ENCODE data around the gene PRKAR2A. TPM values are rescaled to one million over a fixed set of nuclear protein-coding genes. Genes with fewer than 3 reads are reported as not detected.
"Not testable (repeated sequence)": the region's sequence is repeated elsewhere in the genome, so short reads cannot be mapped to it uniquely, and the experiment has no call there.

The PRKAR2A gene
- total RNA-seq, 2 donors from 2014 or later = 38.9 to 41.2 TPM

GRCh38 chr3:48733752-48734518 is 113.7 kb downstream of the PRKAR2A start:
- not testable (repeated sequence) for H3K27ac ChIP-seq (ENCODE audit: low read depth, low read length); H3K27me3 Mint-ChIP-seq (ENCODE audit: insufficient read depth); H3K36me3 Mint-ChIP-seq (ENCODE audit: low read depth); DNase-seq; H3K27ac Mint-ChIP-seq; H3K4me3 Mint-ChIP-seq; H3K36me3 ChIP-seq (ENCODE audit: control insufficient read depth, insufficient read depth, low read length); H3K9ac ChIP-seq (ENCODE audit: extremely low read depth, low read length, poor library complexity, severe bottlenecking); H3K27me3 ChIP-seq (ENCODE audit: control insufficient read depth, insufficient read depth, low read length, poor library complexity, severe bottlenecking); H3K4me3 ChIP-seq (ENCODE audit: low read length); H3K4me1 ChIP-seq (ENCODE audit: control insufficient read depth, insufficient read depth, low read length); H3K9me3 ChIP-seq (ENCODE audit: control insufficient read depth, low read length); H3K4me1 Mint-ChIP-seq
- WGBS, 2 experiments (ENCODE audit: insufficient coverage in 1 of 2, insufficient read length in 1 of 2) = 98% methylated on average over 13 of the region's 53 CpGs; no CpG with 5 or more reads in 1 of the 2 experiments
- H3K9me3 Mint-ChIP-seq = peaks cover 18% of the 10 kb centered on the region

GRCh38 chr3:48727511-48727910 is 120.2 kb downstream of the PRKAR2A start:
- H3K4me3 ChIP-seq (ENCODE audit: low read length) = no peak overlapping the region
- DNase-seq = no peak
- no peaks in the 10 kb centered on the region for H3K36me3 ChIP-seq (ENCODE audit: control insufficient read depth, insufficient read depth, low read length)
- peaks cover 4% of the 10 kb centered on the region for H3K9me3 Mint-ChIP-seq
- 94% methylated on average over 7 to 8 of the region's 8 CpGs for WGBS, 2 experiments (ENCODE audit: insufficient coverage in 1 of 2, insufficient read length in 1 of 2)
- TF ChIP-seq CTCF (conservative IDR thresholded peaks at IDR 0.05) = no peak
- H3K9me3 ChIP-seq (ENCODE audit: control insufficient read depth, low read length) = no peaks in the 10 kb centered on the region
- no peaks in the 10 kb centered on the region for H3K36me3 Mint-ChIP-seq (ENCODE audit: low read depth)
- no peak overlapping the region for H3K27ac Mint-ChIP-seq
- no peak overlapping the region for H3K27ac ChIP-seq (ENCODE audit: low read depth, low read length)
- H3K4me3 Mint-ChIP-seq = no peak overlapping the region
- no peaks in the 10 kb centered on the region for H3K4me1 Mint-ChIP-seq
- no peaks in the 10 kb centered on the region for H3K27me3 ChIP-seq (ENCODE audit: control insufficient read depth, insufficient read depth, low read length, poor library complexity, severe bottlenecking)
- peaks cover 14% of the 10 kb centered on the region for H3K27me3 Mint-ChIP-seq (ENCODE audit: insufficient read depth)
- no peak overlapping the region for H3K9ac ChIP-seq (ENCODE audit: extremely low read depth, low read length, poor library complexity, severe bottlenecking)
- H3K4me1 ChIP-seq (ENCODE audit: control insufficient read depth, insufficient read depth, low read length) = no peaks in the 10 kb centered on the region

- H3K27me3 Mint-ChIP-seq (ENCODE audit: insufficient read depth) = peaks cover 14% of the 10 kb centered on the region
- not testable (repeated sequence) for H3K27ac ChIP-seq (ENCODE audit: low read depth, low read length); H3K36me3 ChIP-seq (ENCODE audit: control insufficient read depth, insufficient read depth, low read length); H3K27me3 ChIP-seq (ENCODE audit: control insufficient read depth, insufficient read depth, low read length, poor library complexity, severe bottlenecking); H3K9ac ChIP-seq (ENCODE audit: extremely low read depth, low read length, poor library complexity, severe bottlenecking); H3K27ac Mint-ChIP-seq; H3K36me3 Mint-ChIP-seq (ENCODE audit: low read depth); DNase-seq; H3K9me3 ChIP-seq (ENCODE audit: control insufficient read depth, low read length); H3K4me3 Mint-ChIP-seq; H3K4me3 ChIP-seq (ENCODE audit: low read length); H3K9me3 Mint-ChIP-seq; H3K4me1 Mint-ChIP-seq; H3K4me1 ChIP-seq (ENCODE audit: control insufficient read depth, insufficient read depth, low read length)
- 92 to 95% methylated on average over 6 to 8 of the region's 8 CpGs for WGBS, 2 experiments (ENCODE audit: insufficient coverage in 1 of 2, insufficient read length in 1 of 2)
Observed at GRCh38 chr3:48725185-48725855, 122.4 kb downstream of the PRKAR2A start.

- no peaks in the 10 kb centered on the region for H3K36me3 ChIP-seq (ENCODE audit: control insufficient read depth, insufficient read depth, low read length)
- H3K27ac Mint-ChIP-seq = no peak overlapping the region
- no peaks in the 10 kb centered on the region for H3K4me1 Mint-ChIP-seq
- H3K9ac ChIP-seq (ENCODE audit: extremely low read depth, low read length, poor library complexity, severe bottlenecking) = no peak overlapping the region
- WGBS, 2 experiments (ENCODE audit: insufficient coverage in 1 of 2, insufficient read length in 1 of 2) = 86 to 87% methylated on average over 6 to 7 of the region's 7 CpGs
- H3K4me3 Mint-ChIP-seq = no peak overlapping the region
- H3K4me3 ChIP-seq (ENCODE audit: low read length) = no peak overlapping the region
- H3K27ac ChIP-seq (ENCODE audit: low read depth, low read length) = no peak overlapping the region
- no peaks in the 10 kb centered on the region for H3K9me3 ChIP-seq (ENCODE audit: control insufficient read depth, low read length)
- peaks cover 15% of the 10 kb centered on the region for H3K27me3 Mint-ChIP-seq (ENCODE audit: insufficient read depth)
- H3K27me3 ChIP-seq (ENCODE audit: control insufficient read depth, insufficient read depth, low read length, poor library complexity, severe bottlenecking) = no peaks in the 10 kb centered on the region
- DNase-seq = no peak
- no peaks in the 10 kb centered on the region for H3K36me3 Mint-ChIP-seq (ENCODE audit: low read depth)
- H3K4me1 ChIP-seq (ENCODE audit: control insufficient read depth, insufficient read depth, low read length) = no peaks in the 10 kb centered on the region
- TF ChIP-seq CTCF (conservative IDR thresholded peaks at IDR 0.05) = no peak
- peaks cover 4% of the 10 kb centered on the region for H3K9me3 Mint-ChIP-seq
Observed at GRCh38 chr3:48723725-48724124, 123.9 kb downstream of the PRKAR2A start.

- H3K27me3 Mint-ChIP-seq (ENCODE audit: insufficient read depth) = peaks cover 16% of the 10 kb centered on the region
- H3K36me3 Mint-ChIP-seq (ENCODE audit: low read depth); H3K4me1 Mint-ChIP-seq; H3K9ac ChIP-seq (ENCODE audit: extremely low read depth, low read length, poor library complexity, severe bottlenecking); H3K27ac ChIP-seq (ENCODE audit: low read depth, low read length); H3K4me3 Mint-ChIP-seq; H3K27ac Mint-ChIP-seq; H3K4me3 ChIP-seq (ENCODE audit: low read length); H3K36me3 ChIP-seq (ENCODE audit: control insufficient read depth, insufficient read depth, low read length); H3K9me3 ChIP-seq (ENCODE audit: control insufficient read depth, low read length); H3K9me3 Mint-ChIP-seq; H3K4me1 ChIP-seq (ENCODE audit: control insufficient read depth, insufficient read depth, low read length); DNase-seq; H3K27me3 ChIP-seq (ENCODE audit: control insufficient read depth, insufficient read depth, low read length, poor library complexity, severe bottlenecking): not testable (repeated sequence)
- WGBS, 2 experiments (ENCODE audit: insufficient coverage in 1 of 2, insufficient read length in 1 of 2) = 90 to 92% methylated on average over 2 to 3 of the region's 3 CpGs
Observed at GRCh38 chr3:48723293-48723692, 124.4 kb downstream of the PRKAR2A start.
